Activated CD8-positive, alpha-beta T cell treated with anti-CD3 and anti-CD28 coated beads, Interleukin-2, amount 10 ng/mL, durations not matched to agents 7 days and 5 days (primary cell): ENCODE data around the gene EFNA5. TPM values are rescaled to one million over a fixed set of nuclear protein-coding genes. Genes with fewer than 3 reads are reported as not detected.

ENCODE experiments used
- ATAC-seq: fragments of 150-1000 bp; cut with Tn5 transposase; one replicate; pipeline ENCODE4 v1.10.0; 2021; ENCODE audit warnings: moderate library complexity
- CTCF ChIA-PET: fragments of 350-600 bp; sonication (Branson Sonifier 250); formaldehyde crosslinking; loops from one replicate; lab custom pipeline; 2021; ENCODE audit warnings: antibody characterized with exemption; lab: Charles Lee
- POLR2A ChIA-PET: fragments of 350-600 bp; sonication (Branson Sonifier 250); formaldehyde crosslinking; loops from one replicate; lab custom pipeline; 2021; ENCODE audit warnings: antibody characterized with exemption; lab: Charles Lee
- DNase-seq: peaks from one replicate; pipeline ENCODE4 v3.0.0-alpha.2; 2020
- H3K27ac Mint-ChIP-seq: one replicate; pipeline ENCODE4 v1.8.0; 2021; ENCODE audit warnings: mild to moderate bottlenecking, mixed read lengths
- H3K27me3 Mint-ChIP-seq: one replicate; pipeline ENCODE4 v1.8.0; 2021; ENCODE audit warnings: low read depth, mixed read lengths
- H3K36me3 Mint-ChIP-seq: one replicate; pipeline ENCODE4 v1.8.0; 2021; ENCODE audit warnings: low read depth, mixed read lengths
- H3K4me1 Mint-ChIP-seq: one replicate; pipeline ENCODE4 v1.8.0; 2021; ENCODE audit warnings: low read depth, mixed read lengths
- H3K4me3 Mint-ChIP-seq: one replicate; pipeline ENCODE4 v1.8.0; 2021; ENCODE audit warnings: mild to moderate bottlenecking, mixed read lengths
- H3K9me3 Mint-ChIP-seq: one replicate; pipeline ENCODE4 v1.8.0; 2022; ENCODE audit warnings: mixed read lengths; ENCODE audit not compliant: insufficient read depth
- total RNA-seq, 2 experiments: library from RNA; stranded (reverse); gene quantifications; one replicate each; pipeline ENCODE4 v1.2.3, GENCODE V29; 2021

EFNA5 gene
- total RNA-seq, 2 experiments from 2014 or later: not detected

- peaks cover 3% of the 10 kb centered on the region for H3K27me3 Mint-ChIP-seq
- DNase-seq (no peak), ATAC-seq (no peak)
- no peak overlapping the region for H3K4me3 Mint-ChIP-seq
- no peak overlapping the region for H3K27ac Mint-ChIP-seq
- no peaks in the 10 kb centered on the region for H3K4me1 Mint-ChIP-seq
- H3K9me3 Mint-ChIP-seq: no peaks in the 10 kb centered on the region
- POLR2A ChIA-PET: interaction anchor here (0.7 kb wide), 1 partner anchor 165 kb away, joined by 4 read pairs; no protein-coding TSS in a partner anchor
- CTCF ChIA-PET: interaction anchor here (0.8 kb wide), 1 partner anchor 11 kb away, joined by 3 read pairs; no protein-coding TSS in a partner anchor
- no peaks in the 10 kb centered on the region for H3K36me3 Mint-ChIP-seq
Observed at GRCh38 chr5:107546719-107547118, 124.0 kb downstream of the EFNA5 start.

- H3K4me1 Mint-ChIP-seq: no peaks in the 10 kb centered on the region
- H3K36me3 Mint-ChIP-seq: no peaks in the 10 kb centered on the region
- ATAC-seq (no peak), DNase-seq (no peak)
- POLR2A ChIA-PET: no interaction called here
- no peaks in the 10 kb centered on the region for H3K9me3 Mint-ChIP-seq
- CTCF ChIA-PET: no interaction called here
- H3K27me3 Mint-ChIP-seq: peaks cover 3% of the 10 kb centered on the region
- no peak overlapping the region for H3K27ac Mint-ChIP-seq
- no peak overlapping the region for H3K4me3 Mint-ChIP-seq
Observed at GRCh38 chr5:107545486-107545885, 125.3 kb downstream of the EFNA5 start.

GRCh38 chr5:107544967-107545366 is 125.8 kb downstream of the EFNA5 start:
- Mint-ChIP-seq H3K4me1 (no peaks in the 10 kb centered on the region), H3K4me3 (no peak overlapping the region), H3K27me3 (peaks cover 4% of the 10 kb centered on the region), H3K36me3 (no peaks in the 10 kb centered on the region), H3K27ac (no peak overlapping the region), H3K9me3 (no peaks in the 10 kb centered on the region)
- CTCF ChIA-PET: no interaction called here
- no peak for DNase-seq
- POLR2A ChIA-PET: no interaction called here
- ATAC-seq: no peak

- DNase-seq (no peak), ATAC-seq (no peak)
- Mint-ChIP-seq H3K9me3 (no peaks in the 10 kb centered on the region), H3K27ac (no peak overlapping the region), H3K4me1 (no peaks in the 10 kb centered on the region), H3K4me3 (no peak overlapping the region), H3K27me3 (peaks cover 6% of the 10 kb centered on the region), H3K36me3 (no peaks in the 10 kb centered on the region)
- ChIA-PET CTCF (no interaction called here), POLR2A (no interaction called here)
Observed at GRCh38 chr5:107544476-107544875, 126.3 kb downstream of the EFNA5 start.

GRCh38 chr5:107543868-107544267 is 126.9 kb downstream of the EFNA5 start:
- ChIA-PET CTCF (interaction anchor here (1.8 kb wide), 1 partner anchor 28 kb away, joined by 5 read pairs; no protein-coding TSS in a partner anchor), POLR2A (no interaction called here)
- Mint-ChIP-seq H3K27ac (no peak overlapping the region), H3K4me3 (no peak overlapping the region), H3K27me3 (peaks cover 6% of the 10 kb centered on the region), H3K36me3 (no peaks in the 10 kb centered on the region), H3K9me3 (no peaks in the 10 kb centered on the region), H3K4me1 (no peaks in the 10 kb centered on the region)
- DNase-seq: no peak
- no peak for ATAC-seq

GRCh38 chr5:107542831-107543231 is 127.9 kb downstream of the EFNA5 start:
- Mint-ChIP-seq H3K36me3 (no peaks in the 10 kb centered on the region), H3K4me3 (no peak overlapping the region), H3K27ac (no peak overlapping the region), H3K4me1 (no peaks in the 10 kb centered on the region), H3K27me3 (peaks cover 6% of the 10 kb centered on the region), H3K9me3 (no peaks in the 10 kb centered on the region)
- no peak for DNase-seq
- ATAC-seq: no peak
- POLR2A ChIA-PET: no interaction called here
- CTCF ChIA-PET: interaction anchor here (1.8 kb wide), 1 partner anchor 29 kb away, joined by 5 read pairs; no protein-coding TSS in a partner anchor

- CTCF ChIA-PET: interaction anchor here (1.8 kb wide), 1 partner anchor 30 kb away, joined by 5 read pairs; no protein-coding TSS in a partner anchor
- H3K27ac Mint-ChIP-seq: no peak overlapping the region
Observed at GRCh38 chr5:107542428-107542827, 128.3 kb downstream of the EFNA5 start.

GRCh38 chr5:107541400-107541799 is 129.3 kb downstream of the EFNA5 start:
- H3K36me3 Mint-ChIP-seq: no peaks in the 10 kb centered on the region
- ChIA-PET POLR2A (no interaction called here), CTCF (no interaction called here)
- DNase-seq: no peak
- no peak for ATAC-seq
- H3K9me3 Mint-ChIP-seq: no peaks in the 10 kb centered on the region
- H3K4me1 Mint-ChIP-seq: no peaks in the 10 kb centered on the region
- H3K4me3 Mint-ChIP-seq: no peak overlapping the region
- H3K27me3 Mint-ChIP-seq: peaks cover 6% of the 10 kb centered on the region
- no peak overlapping the region for H3K27ac Mint-ChIP-seq

More at GRCh38 chr5:107542428-107542827, 128.3 kb downstream of the EFNA5 start:
- no peak for DNase-seq
- Mint-ChIP-seq H3K27me3 (peaks cover 6% of the 10 kb centered on the region), H3K4me3 (no peak overlapping the region), H3K9me3 (no peaks in the 10 kb centered on the region), H3K36me3 (no peaks in the 10 kb centered on the region), H3K4me1 (no peaks in the 10 kb centered on the region)
- no peak for ATAC-seq
- POLR2A ChIA-PET: no interaction called here

- ChIA-PET CTCF (interaction anchor here (1.8 kb wide), 1 partner anchor 33 kb away, joined by 6 read pairs; no protein-coding TSS in a partner anchor), POLR2A (no interaction called here)
- Mint-ChIP-seq H3K4me1 (no peaks in the 10 kb centered on the region), H3K27me3 (peaks cover 3% of the 10 kb centered on the region), H3K4me3 (no peak overlapping the region), H3K9me3 (no peaks in the 10 kb centered on the region), H3K27ac (no peak overlapping the region), H3K36me3 (no peaks in the 10 kb centered on the region)
- ATAC-seq: no peak
- no peak for DNase-seq
Observed at GRCh38 chr5:107539726-107540330, 130.9 kb downstream of the EFNA5 start.

GRCh38 chr5:107538805-107539445 is 131.8 kb downstream of the EFNA5 start:
- CTCF ChIA-PET: interaction anchor here (1.8 kb wide), 1 partner anchor 34 kb away, joined by 6 read pairs; no protein-coding TSS in a partner anchor
- H3K9me3 Mint-ChIP-seq: no peaks in the 10 kb centered on the region
- no peak overlapping the region for H3K4me3 Mint-ChIP-seq

GRCh38 chr5:107538331-107538730 is 132.4 kb downstream of the EFNA5 start:
- no peaks in the 10 kb centered on the region for H3K9me3 Mint-ChIP-seq
- H3K27me3 Mint-ChIP-seq: peaks cover 3% of the 10 kb centered on the region
- no peak for DNase-seq
- no peaks in the 10 kb centered on the region for H3K36me3 Mint-ChIP-seq
- no peak overlapping the region for H3K27ac Mint-ChIP-seq
- no peak for ATAC-seq
- no peak overlapping the region for H3K4me3 Mint-ChIP-seq
- no peaks in the 10 kb centered on the region for H3K4me1 Mint-ChIP-seq
- POLR2A ChIA-PET: no interaction called here
- CTCF ChIA-PET: no interaction called here

More at GRCh38 chr5:107538805-107539445, 131.8 kb downstream of the EFNA5 start:
- ATAC-seq (no peak), DNase-seq (no peak)
- Mint-ChIP-seq H3K27ac (no peak overlapping the region), H3K4me1 (no peaks in the 10 kb centered on the region), H3K27me3 (peaks cover 3% of the 10 kb centered on the region), H3K36me3 (no peaks in the 10 kb centered on the region)
- POLR2A ChIA-PET: no interaction called here

- Mint-ChIP-seq H3K27me3 (peaks cover 5% of the 10 kb centered on the region), H3K9me3 (no peaks in the 10 kb centered on the region), H3K27ac (no peak overlapping the region), H3K4me1 (no peaks in the 10 kb centered on the region), H3K4me3 (no peak overlapping the region), H3K36me3 (no peaks in the 10 kb centered on the region)
- CTCF ChIA-PET: no interaction called here
- ATAC-seq: no peak
- DNase-seq: no peak
- POLR2A ChIA-PET: no interaction called here
Observed at GRCh38 chr5:107535849-107536248, 134.9 kb downstream of the EFNA5 start.
